ENCODE measurements around the gene LURAP1L. TPM values are rescaled to one million over a fixed set of nuclear protein-coding genes. Genes with fewer than 3 reads are reported as not detected.

The LURAP1L gene
- total RNA-seq, 2 experiments from 2014 or later = not detected

GRCh38 chr9:12735665-12736064 is 39.2 kb upstream of the LURAP1L start:
- Histone ChIP-seq H4K20me1 (ENCODE audit: insufficient read depth, low read length) (no peaks in the 10 kb centered on the region), H3K4me3 (ENCODE audit: low read depth, low read length, poor library complexity, severe bottlenecking) (no peak overlapping the region), H3K9me2 (ENCODE audit: insufficient read depth, low read length) (no peaks in the 10 kb centered on the region), H3K4me2 (ENCODE audit: low read length) (no peak overlapping the region), H3K79me2 (ENCODE audit: insufficient read depth, low read depth, low read length) (no peaks in the 10 kb centered on the region), H2AFZ (ENCODE audit: low read length) (no peak overlapping the region), H3K9me3 (ENCODE audit: low read length) (no peaks in the 10 kb centered on the region), H3K4me1 (ENCODE audit: insufficient read depth, low read length, poor library complexity, severe bottlenecking) (no peaks in the 10 kb centered on the region), H3K27ac (ENCODE audit: low read depth, low read length, poor library complexity, severe bottlenecking) (no peak overlapping the region), H3K36me3 (ENCODE audit: insufficient read depth, low read length) (no peaks in the 10 kb centered on the region)
- BruUV-seq (replicated peaks) = no TSS peak
- DNase-seq (ENCODE audit: low spot score) = no peak
- TF ChIP-seq EZH2phosphoT487 (IDR thresholded peaks at IDR 0.05; ENCODE audit: borderline replicate concordance, low read depth, low read length) = no peak
- TF ChIP-seq, protein P1, sequence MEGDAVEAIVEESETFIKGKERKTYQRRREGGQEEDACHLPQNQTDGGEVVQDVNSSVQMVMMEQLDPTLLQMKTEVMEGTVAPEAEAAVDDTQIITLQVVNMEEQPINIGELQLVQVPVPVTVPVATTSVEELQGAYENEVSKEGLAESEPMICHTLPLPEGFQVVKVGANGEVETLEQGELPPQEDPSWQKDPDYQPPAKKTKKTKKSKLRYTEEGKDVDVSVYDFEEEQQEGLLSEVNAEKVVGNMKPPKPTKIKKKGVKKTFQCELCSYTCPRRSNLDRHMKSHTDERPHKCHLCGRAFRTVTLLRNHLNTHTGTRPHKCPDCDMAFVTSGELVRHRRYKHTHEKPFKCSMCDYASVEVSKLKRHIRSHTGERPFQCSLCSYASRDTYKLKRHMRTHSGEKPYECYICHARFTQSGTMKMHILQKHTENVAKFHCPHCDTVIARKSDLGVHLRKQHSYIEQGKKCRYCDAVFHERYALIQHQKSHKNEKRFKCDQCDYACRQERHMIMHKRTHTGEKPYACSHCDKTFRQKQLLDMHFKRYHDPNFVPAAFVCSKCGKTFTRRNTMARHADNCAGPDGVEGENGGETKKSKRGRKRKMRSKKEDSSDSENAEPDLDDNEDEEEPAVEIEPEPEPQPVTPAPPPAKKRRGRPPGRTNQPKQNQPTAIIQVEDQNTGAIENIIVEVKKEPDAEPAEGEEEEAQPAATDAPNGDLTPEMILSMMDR (conservative IDR thresholded peaks at IDR 0.05; ENCODE audit: low read length) = no peak
- intact Hi-C loops (cut with micrococcal nuclease; ENCODE audit: unreplicated experiment) = no loop called here
- CTCF ChIA-PET (ENCODE audit: unreplicated experiment) = interaction anchor here (1.1 kb wide), 1 partner anchor 19 kb away, joined by 3 read pairs; no protein-coding TSS in a partner anchor
- POLR2A ChIA-PET = interaction anchor here (1.0 kb wide), 1 partner anchor 93 kb away, joined by 4 read pairs; no protein-coding TSS in a partner anchor

- TF ChIP-seq, protein P1 (conservative IDR thresholded peaks at IDR 0.05; ENCODE audit: low read length) = no peak
- no peak for TF ChIP-seq EZH2phosphoT487 (IDR thresholded peaks at IDR 0.05; ENCODE audit: borderline replicate concordance, low read depth, low read length)
- H3K4me1 ChIP-seq (ENCODE audit: insufficient read depth, low read length, poor library complexity, severe bottlenecking) = no peaks in the 10 kb centered on the region
- no peak for DNase-seq (ENCODE audit: low spot score)
- H3K9me3 ChIP-seq (ENCODE audit: low read length) = no peaks in the 10 kb centered on the region
- H3K4me2 ChIP-seq (ENCODE audit: low read length) = no peak overlapping the region
- no peak overlapping the region for H3K4me3 ChIP-seq (ENCODE audit: low read depth, low read length, poor library complexity, severe bottlenecking)
- H3K9me2 ChIP-seq (ENCODE audit: insufficient read depth, low read length) = no peaks in the 10 kb centered on the region
- H3K36me3 ChIP-seq (ENCODE audit: insufficient read depth, low read length) = no peaks in the 10 kb centered on the region
- ChIA-PET POLR2A (interaction anchor here (0.5 to 0.9 kb wide), 2 partner anchors 33 to 1252 kb away, joined by 3 read pairs; no protein-coding TSS in a partner anchor), CTCF (ENCODE audit: unreplicated experiment) (no interaction called here)
- H3K27ac ChIP-seq (ENCODE audit: low read depth, low read length, poor library complexity, severe bottlenecking) = no peak overlapping the region
- no peak overlapping the region for H2AFZ ChIP-seq (ENCODE audit: low read length)
- intact Hi-C loops (cut with micrococcal nuclease; ENCODE audit: unreplicated experiment) = no loop called here
- H4K20me1 ChIP-seq (ENCODE audit: insufficient read depth, low read length) = no peaks in the 10 kb centered on the region
- BruUV-seq (replicated peaks) = no TSS peak
- H3K79me2 ChIP-seq (ENCODE audit: insufficient read depth, low read depth, low read length) = no peaks in the 10 kb centered on the region
Observed at GRCh38 chr9:12737871-12738270, 36.9 kb upstream of the LURAP1L start.

GRCh38 chr9:12739014-12739652 is 35.7 kb upstream of the LURAP1L start:
- BruUV-seq (replicated peaks) = no TSS peak
- CTCF ChIA-PET (ENCODE audit: unreplicated experiment) = no interaction called here

More at GRCh38 chr9:12739014-12739652, 35.7 kb upstream of the LURAP1L start:
- DNase-seq (ENCODE audit: low spot score) = no peak
- POLR2A ChIA-PET = interaction anchor here (0.6 kb wide), 1 partner anchor 534 kb away, joined by 7 read pairs; no protein-coding TSS in a partner anchor
- H4K20me1 ChIP-seq (ENCODE audit: insufficient read depth, low read length) = no peaks in the 10 kb centered on the region
- H3K4me2 ChIP-seq (ENCODE audit: low read length) = no peak overlapping the region
- H3K36me3 ChIP-seq (ENCODE audit: insufficient read depth, low read length) = no peaks in the 10 kb centered on the region
- no peaks in the 10 kb centered on the region for H3K9me3 ChIP-seq (ENCODE audit: low read length)
- H3K27ac ChIP-seq (ENCODE audit: low read depth, low read length, poor library complexity, severe bottlenecking) = no peak overlapping the region
- TF ChIP-seq, protein P1 (conservative IDR thresholded peaks at IDR 0.05; ENCODE audit: low read length) = no peak
- TF ChIP-seq EZH2phosphoT487 (IDR thresholded peaks at IDR 0.05; ENCODE audit: borderline replicate concordance, low read depth, low read length) = no peak
- no peaks in the 10 kb centered on the region for H3K79me2 ChIP-seq (ENCODE audit: insufficient read depth, low read depth, low read length)
- no peak overlapping the region for H3K4me3 ChIP-seq (ENCODE audit: low read depth, low read length, poor library complexity, severe bottlenecking)
- H3K9me2 ChIP-seq (ENCODE audit: insufficient read depth, low read length) = no peaks in the 10 kb centered on the region
- H3K4me1 ChIP-seq (ENCODE audit: insufficient read depth, low read length, poor library complexity, severe bottlenecking) = no peaks in the 10 kb centered on the region
- intact Hi-C loops (cut with micrococcal nuclease; ENCODE audit: unreplicated experiment) = no loop called here
- no peak overlapping the region for H2AFZ ChIP-seq (ENCODE audit: low read length)

Data from OCI-LY7 (cell line).